ENCODE results near the gene RARRES2. TPM values are rescaled to one million over a fixed set of nuclear protein-coding genes. Genes with fewer than 3 reads are reported as not detected.
"Not testable (repeated sequence)": the region's sequence is repeated elsewhere in the genome, so short reads cannot be mapped to it uniquely, and the experiment has no call there.

Gene RARRES2
- total and polyA plus RNA-seq, 2 donors, result 6.5 to 21.9 TPM

GRCh38 chr7:150304499-150305258 is 36.8 kb downstream of the RARRES2 start:
- DNase-seq (ENCODE audit: low read depth in 6 of 9, low spot score in 9 of 9); H3K27ac ChIP-seq (ENCODE audit: low read depth in 1 of 2, low read length in 1 of 2); H3K9me3 ChIP-seq (ENCODE audit: control insufficient read depth in 2 of 2, insufficient read depth in 1 of 2, low read length in 1 of 2); H3K4me3 ChIP-seq (ENCODE audit: low read length in 2 of 2); H3K36me3 ChIP-seq (ENCODE audit: control insufficient read depth in 2 of 2, insufficient read depth in 2 of 2, low read length in 1 of 2); H3K27me3 ChIP-seq (ENCODE audit: control insufficient read depth in 2 of 2, insufficient read depth in 1 of 2, low read length in 1 of 2); H3K4me1 ChIP-seq (ENCODE audit: control insufficient read depth in 2 of 2, insufficient read depth in 2 of 2, low read length in 2 of 2): not testable (repeated sequence)
- 97% methylated on average over 8 of the region's 8 CpGs for WGBS

- DNase-seq (ENCODE audit: low read depth in 6 of 9, low spot score in 9 of 9); H3K9me3 ChIP-seq (ENCODE audit: control insufficient read depth in 2 of 2, insufficient read depth in 1 of 2, low read length in 1 of 2): not testable (repeated sequence)
Measured at GRCh38 chr7:150302908-150303310, 38.5 kb downstream of the RARRES2 start.

GRCh38 chr7:150297978-150298377 is 43.5 kb downstream of the RARRES2 start:
- H3K9me3 ChIP-seq (ENCODE audit: control insufficient read depth in 2 of 2, insufficient read depth in 1 of 2, low read length in 1 of 2); DNase-seq (ENCODE audit: low read depth in 6 of 9, low spot score in 9 of 9); H3K36me3 ChIP-seq (ENCODE audit: control insufficient read depth in 2 of 2, insufficient read depth in 2 of 2, low read length in 1 of 2); H3K27ac ChIP-seq (ENCODE audit: low read depth in 1 of 2, low read length in 1 of 2); H3K27me3 ChIP-seq (ENCODE audit: control insufficient read depth in 2 of 2, insufficient read depth in 1 of 2, low read length in 1 of 2); H3K4me1 ChIP-seq (ENCODE audit: control insufficient read depth in 2 of 2, insufficient read depth in 2 of 2, low read length in 2 of 2); H3K4me3 ChIP-seq (ENCODE audit: low read length in 2 of 2): not testable (repeated sequence)

More at GRCh38 chr7:150302908-150303310, 38.5 kb downstream of the RARRES2 start:
- H3K36me3 ChIP-seq (ENCODE audit: control insufficient read depth in 2 of 2, insufficient read depth in 2 of 2, low read length in 1 of 2); H3K27ac ChIP-seq (ENCODE audit: low read depth in 1 of 2, low read length in 1 of 2); H3K4me1 ChIP-seq (ENCODE audit: control insufficient read depth in 2 of 2, insufficient read depth in 2 of 2, low read length in 2 of 2); H3K4me3 ChIP-seq (ENCODE audit: low read length in 2 of 2); H3K27me3 ChIP-seq (ENCODE audit: control insufficient read depth in 2 of 2, insufficient read depth in 1 of 2, low read length in 1 of 2): not testable (repeated sequence)
- WGBS, result 96% methylated on average over 1 of the region's 1 CpG

- not testable (repeated sequence) for H3K27me3 ChIP-seq (ENCODE audit: control insufficient read depth in 2 of 2, insufficient read depth in 1 of 2, low read length in 1 of 2); H3K36me3 ChIP-seq (ENCODE audit: control insufficient read depth in 2 of 2, insufficient read depth in 2 of 2, low read length in 1 of 2); H3K4me3 ChIP-seq (ENCODE audit: low read length in 2 of 2); DNase-seq (ENCODE audit: low read depth in 6 of 9, low spot score in 9 of 9); H3K9me3 ChIP-seq (ENCODE audit: control insufficient read depth in 2 of 2, insufficient read depth in 1 of 2, low read length in 1 of 2); H3K4me1 ChIP-seq (ENCODE audit: control insufficient read depth in 2 of 2, insufficient read depth in 2 of 2, low read length in 2 of 2); H3K27ac ChIP-seq (ENCODE audit: low read depth in 1 of 2, low read length in 1 of 2)
- WGBS, result 94% methylated on average over 9 of the region's 10 CpGs
Measured at GRCh38 chr7:150296802-150297201, 44.6 kb downstream of the RARRES2 start.

- H3K9me3 ChIP-seq (ENCODE audit: control insufficient read depth in 2 of 2, insufficient read depth in 1 of 2, low read length in 1 of 2); H3K27me3 ChIP-seq (ENCODE audit: control insufficient read depth in 2 of 2, insufficient read depth in 1 of 2, low read length in 1 of 2); H3K27ac ChIP-seq (ENCODE audit: low read depth in 1 of 2, low read length in 1 of 2); H3K4me3 ChIP-seq (ENCODE audit: low read length in 2 of 2); H3K36me3 ChIP-seq (ENCODE audit: control insufficient read depth in 2 of 2, insufficient read depth in 2 of 2, low read length in 1 of 2); DNase-seq (ENCODE audit: low read depth in 6 of 9, low spot score in 9 of 9); H3K4me1 ChIP-seq (ENCODE audit: control insufficient read depth in 2 of 2, insufficient read depth in 2 of 2, low read length in 2 of 2): not testable (repeated sequence)
- WGBS, result 98% methylated on average over 3 of the region's 8 CpGs
Measured at GRCh38 chr7:150295614-150296013, 45.8 kb downstream of the RARRES2 start.

GRCh38 chr7:150295027-150295426 is 46.4 kb downstream of the RARRES2 start:
- not testable (repeated sequence) for H3K9me3 ChIP-seq (ENCODE audit: control insufficient read depth in 2 of 2, insufficient read depth in 1 of 2, low read length in 1 of 2); H3K36me3 ChIP-seq (ENCODE audit: control insufficient read depth in 2 of 2, insufficient read depth in 2 of 2, low read length in 1 of 2); H3K4me1 ChIP-seq (ENCODE audit: control insufficient read depth in 2 of 2, insufficient read depth in 2 of 2, low read length in 2 of 2); H3K4me3 ChIP-seq (ENCODE audit: low read length in 2 of 2); DNase-seq (ENCODE audit: low read depth in 6 of 9, low spot score in 9 of 9); H3K27ac ChIP-seq (ENCODE audit: low read depth in 1 of 2, low read length in 1 of 2); H3K27me3 ChIP-seq (ENCODE audit: control insufficient read depth in 2 of 2, insufficient read depth in 1 of 2, low read length in 1 of 2)
- 97% methylated on average over 8 of the region's 8 CpGs for WGBS

GRCh38 chr7:150290317-150290716 is 51.1 kb downstream of the RARRES2 start:
- H3K27me3 ChIP-seq (ENCODE audit: control insufficient read depth in 2 of 2, insufficient read depth in 1 of 2, low read length in 1 of 2); H3K4me3 ChIP-seq (ENCODE audit: low read length in 2 of 2); H3K27ac ChIP-seq (ENCODE audit: low read depth in 1 of 2, low read length in 1 of 2); H3K4me1 ChIP-seq (ENCODE audit: control insufficient read depth in 2 of 2, insufficient read depth in 2 of 2, low read length in 2 of 2); H3K9me3 ChIP-seq (ENCODE audit: control insufficient read depth in 2 of 2, insufficient read depth in 1 of 2, low read length in 1 of 2); DNase-seq (ENCODE audit: low read depth in 6 of 9, low spot score in 9 of 9); H3K36me3 ChIP-seq (ENCODE audit: control insufficient read depth in 2 of 2, insufficient read depth in 2 of 2, low read length in 1 of 2): not testable (repeated sequence)
- WGBS, result 94% methylated on average over 6 of the region's 6 CpGs

GRCh38 chr7:150288816-150289215 is 52.6 kb downstream of the RARRES2 start:
- H3K36me3 ChIP-seq (ENCODE audit: control insufficient read depth in 2 of 2, insufficient read depth in 2 of 2, low read length in 1 of 2); H3K27me3 ChIP-seq (ENCODE audit: control insufficient read depth in 2 of 2, insufficient read depth in 1 of 2, low read length in 1 of 2); H3K9me3 ChIP-seq (ENCODE audit: control insufficient read depth in 2 of 2, insufficient read depth in 1 of 2, low read length in 1 of 2); DNase-seq (ENCODE audit: low read depth in 6 of 9, low spot score in 9 of 9); H3K27ac ChIP-seq (ENCODE audit: low read depth in 1 of 2, low read length in 1 of 2); H3K4me3 ChIP-seq (ENCODE audit: low read length in 2 of 2); H3K4me1 ChIP-seq (ENCODE audit: control insufficient read depth in 2 of 2, insufficient read depth in 2 of 2, low read length in 2 of 2): not testable (repeated sequence)
- WGBS, result over 99% methylated on average over 5 of the region's 6 CpGs
